Glomerular visceral epithelial cell (primary cell): ENCODE measurements around the gene TEX10.
A peak's percentile ranks its signal among the peaks of the same experiment; 100 is the strongest.

Experiments used
- DNase-seq: peaks from one replicate; pipeline ENCODE4 v3.0.0-alpha.2; 2016; ENCODE audit errors: extremely low spot score

The TEX10 gene

GRCh38 chr9:100285080-100285479 is 67.7 kb downstream of the TEX10 start:
- DNase-seq: no peak

- no peak for DNase-seq
These were observed 68.5 kb downstream of the TEX10 start for GRCh38 chr9:100284247-100284646.

- DNase-seq: no peak
These were observed 70.4 kb downstream of the TEX10 start for GRCh38 chr9:100282388-100282719.

- DNase-seq: no peak
These were observed 70.9 kb downstream of the TEX10 start for GRCh38 chr9:100281676-100282387.

GRCh38 chr9:100281066-100281465 is 71.7 kb downstream of the TEX10 start:
- DNase-seq: no peak

- DNase-seq: peak; percentile 70
These were observed 75.4 kb downstream of the TEX10 start for GRCh38 chr9:100277166-100277979.

GRCh38 chr9:100269656-100270055 is 83.1 kb downstream of the TEX10 start:
- DNase-seq: no peak

- no peak for DNase-seq
These were observed 84.5 kb downstream of the TEX10 start for GRCh38 chr9:100268271-100268670.

GRCh38 chr9:100267211-100267610 is 85.5 kb downstream of the TEX10 start:
- no peak for DNase-seq
